Vagina (tissue), 2 donors: ENCODE data around the gene ARHGAP6. TPM values are rescaled to one million over a fixed set of nuclear protein-coding genes. Genes with fewer than 3 reads are reported as not detected.

ENCODE experiments used
- DNase-seq, 2 donors: peaks; one replicate each; pipeline ENCODE4 v3.0.0-alpha.2; 2017; ENCODE audit errors: extremely low spot score in 2 of 2
- H3K27ac ChIP-seq: fragments of 200-600 bp; sonication (generic); one replicate; pipeline ENCODE4 v1.5.1; 2019
- H3K27me3 ChIP-seq: fragments of 200-600 bp; sonication (generic); one replicate; pipeline ENCODE4 v1.5.1; 2019
- H3K36me3 ChIP-seq, 2 donors: fragments of 200-600 bp; sonication (generic); one replicate each; pipeline ENCODE4 v1.5.1; 2017 to 2019
- H3K4me1 ChIP-seq: fragments of 200-600 bp; sonication (generic); one replicate; pipeline ENCODE4 v1.5.1; 2019
- H3K4me3 ChIP-seq, 2 donors: fragments of 200-600 bp; sonication (generic); 1 replicate in 1 of 2; 2 replicates in 1 of 2; pipeline ENCODE4 v1.5.1; 2016 to 2019
- H3K9me3 ChIP-seq: fragments of 200-600 bp; sonication (generic); one replicate; pipeline ENCODE4 v1.5.1; 2019
- POLR2A ChIP-seq, 2 donors: fragments of 450-650 bp; IDR thresholded peaks; one replicate each; pipeline ENCODE4 v1.6.1; 2017; ENCODE audit warnings: antibody characterized with exemption in 2 of 2, mild to moderate bottlenecking in 2 of 2, moderate library complexity in 2 of 2
- POLR2AphosphoS5 ChIP-seq, 2 donors: sonication (generic); formaldehyde crosslinking; IDR thresholded peaks; one replicate each; pipeline ENCODE4 v1.9.0; 2017; ENCODE audit warnings: antibody characterized with exemption in 2 of 2, mild to moderate bottlenecking in 2 of 2, low read depth in 1 of 2; ENCODE audit not compliant: insufficient read depth in 1 of 2
- intact Hi-C: fragments of 100-400 bp; cut with DNase I; formaldehyde crosslinking; loops from one replicate; pipeline ENCODE4 v1.15.1; 2023
- total RNA-seq: library from RNA; depleted of rRNA; stranded (reverse); fragments of >200 nt; gene quantifications from one replicate; pipeline ENCODE4 v1.2.3, GENCODE V29; 2016
- TF ChIP-seq, protein P1 (sequence below), 3 experiments: fragments of 450-650 bp in 2 of 3; fragments of 200-600 bp in 1 of 3; sonication (generic) in 1 of 3; IDR thresholded peaks; one replicate each; pipeline ENCODE4 v1.5.1; 2017 to 2019; ENCODE audit warnings: antibody characterized with exemption in 3 of 3, mild to moderate bottlenecking in 2 of 3, moderate library complexity in 2 of 3

Gene ARHGAP6
- total RNA-seq, 1 donor from 2014 or later = 15.7 TPM

DNA sequence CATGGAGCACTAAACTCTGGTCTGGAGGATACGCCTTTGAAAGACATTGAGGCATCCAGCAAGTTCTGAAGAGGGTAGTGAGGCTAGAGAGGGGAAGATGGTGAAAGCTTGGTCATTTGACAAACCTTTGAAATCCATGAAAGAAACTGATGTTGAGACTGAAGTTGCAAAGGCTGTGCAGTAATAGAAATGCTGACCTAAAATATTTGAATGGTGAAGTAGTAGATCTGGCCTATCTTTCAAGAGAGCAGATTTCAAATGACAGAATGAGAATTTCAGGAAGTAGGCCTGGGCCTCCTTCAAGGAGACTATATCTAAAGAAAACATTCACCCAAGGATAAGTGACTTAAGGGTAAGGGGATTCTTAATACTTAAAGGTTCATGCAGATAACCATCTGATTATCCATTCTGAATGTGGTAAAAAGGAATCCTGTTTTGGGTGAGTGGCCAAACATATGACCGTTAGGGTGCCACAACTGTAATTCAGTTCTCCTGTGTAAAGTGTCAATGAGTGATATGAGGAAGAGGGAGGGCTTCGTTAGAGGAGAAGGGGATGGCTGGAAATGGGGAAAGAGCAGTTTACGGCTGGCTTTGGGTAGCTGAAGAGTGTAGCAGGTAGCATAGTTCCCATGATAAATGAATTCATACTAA is 310.3 kb downstream of the ARHGAP6 start:
- TF ChIP-seq POLR2A (IDR thresholded peaks at IDR 0.05) (no peak), POLR2AphosphoS5 (IDR thresholded peaks at IDR 0.05; ENCODE audit: insufficient read depth in 1 of 2, low read depth in 1 of 2) (no peak)
- TF ChIP-seq, protein P1, sequence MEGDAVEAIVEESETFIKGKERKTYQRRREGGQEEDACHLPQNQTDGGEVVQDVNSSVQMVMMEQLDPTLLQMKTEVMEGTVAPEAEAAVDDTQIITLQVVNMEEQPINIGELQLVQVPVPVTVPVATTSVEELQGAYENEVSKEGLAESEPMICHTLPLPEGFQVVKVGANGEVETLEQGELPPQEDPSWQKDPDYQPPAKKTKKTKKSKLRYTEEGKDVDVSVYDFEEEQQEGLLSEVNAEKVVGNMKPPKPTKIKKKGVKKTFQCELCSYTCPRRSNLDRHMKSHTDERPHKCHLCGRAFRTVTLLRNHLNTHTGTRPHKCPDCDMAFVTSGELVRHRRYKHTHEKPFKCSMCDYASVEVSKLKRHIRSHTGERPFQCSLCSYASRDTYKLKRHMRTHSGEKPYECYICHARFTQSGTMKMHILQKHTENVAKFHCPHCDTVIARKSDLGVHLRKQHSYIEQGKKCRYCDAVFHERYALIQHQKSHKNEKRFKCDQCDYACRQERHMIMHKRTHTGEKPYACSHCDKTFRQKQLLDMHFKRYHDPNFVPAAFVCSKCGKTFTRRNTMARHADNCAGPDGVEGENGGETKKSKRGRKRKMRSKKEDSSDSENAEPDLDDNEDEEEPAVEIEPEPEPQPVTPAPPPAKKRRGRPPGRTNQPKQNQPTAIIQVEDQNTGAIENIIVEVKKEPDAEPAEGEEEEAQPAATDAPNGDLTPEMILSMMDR (IDR thresholded peaks at IDR 0.05) = no peak
- no peak overlapping the region for H3K4me3 ChIP-seq
- no peaks in the 10 kb centered on the region for H3K9me3 ChIP-seq
- peaks cover 5% of the 10 kb centered on the region for H3K4me1 ChIP-seq
- intact Hi-C loops = no loop called here
- no peak for DNase-seq
- H3K36me3 ChIP-seq = no peaks in the 10 kb centered on the region
- H3K27me3 ChIP-seq = no peaks in the 10 kb centered on the region
- H3K27ac ChIP-seq = no peak overlapping the region

DNA sequence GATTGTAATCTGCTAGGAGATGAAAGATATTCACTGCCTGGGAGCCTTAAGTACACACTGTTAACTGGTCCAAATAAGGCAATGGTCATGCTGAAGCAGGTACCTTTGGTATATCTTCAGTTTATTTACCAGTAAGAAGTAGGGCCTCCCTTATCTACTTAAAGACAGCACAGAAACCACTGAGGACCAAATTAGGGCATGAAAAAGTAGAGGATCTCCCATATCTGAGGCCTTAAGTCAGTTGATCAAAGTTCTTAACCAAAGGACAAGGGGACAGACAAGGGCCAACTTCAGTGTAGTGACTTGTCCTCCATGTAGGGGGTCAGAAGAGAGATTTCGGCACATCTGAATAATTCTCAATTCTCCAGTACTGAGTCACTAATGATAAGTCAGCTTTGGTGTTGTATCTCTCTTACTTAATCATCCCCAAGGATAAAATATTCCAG is 313.4 kb downstream of the ARHGAP6 start:
- Histone ChIP-seq H3K27me3 (no peaks in the 10 kb centered on the region), H3K9me3 (no peaks in the 10 kb centered on the region), H3K4me1 (peaks cover 5% of the 10 kb centered on the region), H3K27ac (peak overlapping the region; percentile 36), H3K36me3 (no peaks in the 10 kb centered on the region), H3K4me3 (no peak overlapping the region)
- no peak for TF ChIP-seq POLR2A (IDR thresholded peaks at IDR 0.05)
- TF ChIP-seq, protein P1 (IDR thresholded peaks at IDR 0.05) = no peak
- TF ChIP-seq POLR2AphosphoS5 (IDR thresholded peaks at IDR 0.05; ENCODE audit: insufficient read depth in 1 of 2, low read depth in 1 of 2) = no peak
- intact Hi-C loops = no loop called here
- DNase-seq = no peak

DNA sequence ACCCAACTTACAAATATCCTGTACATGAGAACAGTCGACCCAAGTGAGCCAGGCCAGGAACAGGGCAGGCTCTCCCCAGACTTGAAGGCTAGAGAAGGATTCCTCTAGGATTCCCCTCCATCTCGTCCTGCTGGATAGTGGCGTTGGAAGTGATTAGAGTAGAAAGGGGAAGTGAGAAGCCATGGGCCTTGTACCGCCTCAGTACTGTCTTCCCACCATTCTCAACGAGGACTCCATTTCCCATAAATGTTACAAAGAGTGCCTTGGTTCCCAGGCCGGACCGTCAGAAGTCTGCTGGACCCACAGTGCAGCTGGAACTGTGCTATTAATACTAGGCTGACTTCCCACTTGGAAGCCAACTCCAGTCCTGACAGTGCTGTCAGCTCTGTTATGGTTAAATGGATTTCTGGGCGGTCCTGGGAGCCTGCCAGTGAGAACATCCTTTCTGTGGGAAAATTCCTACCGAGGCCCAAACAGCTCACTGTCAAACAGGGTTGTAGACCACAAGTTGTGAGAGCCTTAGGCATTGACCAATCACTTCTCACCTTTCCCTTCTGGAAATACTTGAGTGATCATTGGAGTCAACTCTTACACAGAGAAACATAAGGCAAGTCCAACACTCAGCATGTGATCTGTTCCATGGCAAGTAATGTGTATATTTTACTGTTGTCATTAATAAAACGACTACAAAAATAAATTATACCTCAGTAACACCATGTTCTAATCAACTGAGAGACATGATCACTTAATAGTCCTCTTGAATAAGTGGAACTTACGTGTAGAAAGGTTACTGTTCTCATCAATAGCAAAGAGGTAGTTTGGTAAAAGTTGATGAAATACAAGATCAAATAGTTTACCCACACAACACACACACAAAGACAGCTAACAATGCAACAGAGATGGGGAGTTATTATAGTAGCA is 314.1 kb downstream of the ARHGAP6 start:
- no peaks in the 10 kb centered on the region for H3K27me3 ChIP-seq
- H3K9me3 ChIP-seq = no peaks in the 10 kb centered on the region
- intact Hi-C loops = no loop called here
- peak overlapping the region; percentile 36 for H3K27ac ChIP-seq
- TF ChIP-seq POLR2A (IDR thresholded peaks at IDR 0.05) (no peak), POLR2AphosphoS5 (IDR thresholded peaks at IDR 0.05; ENCODE audit: insufficient read depth in 1 of 2, low read depth in 1 of 2) (no peak)
- TF ChIP-seq, protein P1 (IDR thresholded peaks at IDR 0.05) = no peak
- H3K4me3 ChIP-seq = no peak overlapping the region
- DNase-seq = no peak
- H3K4me1 ChIP-seq = peaks cover 5% of the 10 kb centered on the region
- H3K36me3 ChIP-seq = no peaks in the 10 kb centered on the region

DNA sequence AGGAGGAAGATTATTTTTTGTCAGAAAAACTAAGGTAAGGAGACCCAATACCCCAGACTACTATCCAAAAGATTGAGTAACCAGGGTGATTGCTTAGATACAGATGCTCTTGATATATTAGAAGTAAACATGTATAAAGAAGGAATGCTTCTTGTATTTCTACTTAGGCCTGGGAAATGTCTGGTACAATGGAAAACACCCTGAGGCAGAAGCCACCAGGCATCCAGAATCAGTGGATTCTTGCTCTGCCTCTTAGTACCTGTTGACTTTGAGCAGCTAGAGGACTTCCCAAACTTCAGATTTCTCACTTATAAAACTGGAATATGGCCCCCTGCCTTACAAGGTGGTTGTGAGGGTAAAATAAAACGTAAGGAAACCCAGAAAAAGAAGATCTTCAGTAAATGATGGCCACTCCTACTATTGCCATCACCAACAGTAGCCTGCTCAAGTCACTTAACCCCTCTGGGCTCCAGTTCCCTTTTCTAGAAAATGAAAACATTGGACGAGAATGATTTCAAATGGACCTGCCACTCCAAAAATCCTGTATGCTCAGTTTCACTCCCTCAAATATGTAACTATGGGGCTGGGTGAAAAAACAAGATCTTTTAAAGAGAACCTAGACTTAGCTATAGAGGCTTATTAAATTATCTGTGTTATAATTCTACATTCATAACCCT is 315.9 kb downstream of the ARHGAP6 start:
- TF ChIP-seq POLR2AphosphoS5 (IDR thresholded peaks at IDR 0.05; ENCODE audit: insufficient read depth in 1 of 2, low read depth in 1 of 2) (no peak), POLR2A (IDR thresholded peaks at IDR 0.05) (no peak)
- TF ChIP-seq, protein P1 (IDR thresholded peaks at IDR 0.05) = no peak
- Histone ChIP-seq H3K9me3 (no peaks in the 10 kb centered on the region), H3K27ac (no peak overlapping the region), H3K36me3 (no peaks in the 10 kb centered on the region), H3K27me3 (no peaks in the 10 kb centered on the region), H3K4me3 (no peak overlapping the region), H3K4me1 (peaks cover 5% of the 10 kb centered on the region)
- DNase-seq = no peak
- intact Hi-C loops = no loop called here
